ENCODE data around the gene IRAK2.
"Not testable (repeated sequence)": the region's sequence is repeated elsewhere in the genome, so short reads cannot be mapped to it uniquely, and the experiment has no call there.

Gene IRAK2

GRCh38 chr3:10160346-10160745, 4.4 kb upstream of the IRAK2 start:
- no peak for DNase-seq

- DNase-seq, result no peak
Measured at GRCh38 chr3:10160925-10161324, 3.8 kb upstream of the IRAK2 start.

- DNase-seq, result no peak
Measured at GRCh38 chr3:10162185-10162584, 2.5 kb upstream of the IRAK2 start.

- DNase-seq, result not testable (repeated sequence)
Measured at GRCh38 chr3:10164201-10164545, 546 bp upstream of the IRAK2 start.

GRCh38 chr3:10166213-10166604, 1.5 kb downstream of the IRAK2 start:
- DNase-seq, result no peak

GRCh38 chr3:10169000-10169496, 4.3 kb downstream of the IRAK2 start:
- DNase-seq, result no peak

GRCh38 chr3:10170915-10171478, 6.3 kb downstream of the IRAK2 start:
- DNase-seq, result no peak

GRCh38 chr3:10173095-10173925, 8.6 kb downstream of the IRAK2 start:
- DNase-seq, result no peak

GRCh38 chr3:10173926-10174435, 9.3 kb downstream of the IRAK2 start:
- DNase-seq, result no peak

GRCh38 chr3:10175334-10175733, 10.6 kb downstream of the IRAK2 start:
- not testable (repeated sequence) for DNase-seq

- DNase-seq, result not testable (repeated sequence)
Measured at GRCh38 chr3:10176150-10176549, 11.4 kb downstream of the IRAK2 start.

- no peak for DNase-seq
Measured at GRCh38 chr3:10177737-10178136, 13.0 kb downstream of the IRAK2 start.

GRCh38 chr3:10178892-10179291, 14.2 kb downstream of the IRAK2 start:
- no peak for DNase-seq

GRCh38 chr3:10180289-10180688, 15.6 kb downstream of the IRAK2 start:
- no peak for DNase-seq

GRCh38 chr3:10180738-10181295, 16.1 kb downstream of the IRAK2 start:
- no peak for DNase-seq

- DNase-seq, result no peak
Measured at GRCh38 chr3:10182950-10183349, 18.2 kb downstream of the IRAK2 start.

GRCh38 chr3:10184250-10184649, 19.5 kb downstream of the IRAK2 start:
- DNase-seq, result no peak

- DNase-seq, result no peak
Measured at GRCh38 chr3:10185804-10186762, 21.4 kb downstream of the IRAK2 start.

- DNase-seq, result no peak
Measured at GRCh38 chr3:10187290-10187876, 22.7 kb downstream of the IRAK2 start.

- no peak for DNase-seq
Measured at GRCh38 chr3:10187944-10188343, 23.2 kb downstream of the IRAK2 start.

- DNase-seq, result no peak
Measured at GRCh38 chr3:10188804-10189556, 24.3 kb downstream of the IRAK2 start.

Data from right kidney (tissue), 1 donor.